WTC11 (cell line): Measurements from ENCODE around the gene PDIK1L.

Experiments used
- SP1 ChIP-seq: sonication (generic); formaldehyde crosslinking; conservative IDR thresholded peaks from 2 replicates; pipeline ENCODE4 v1.8.1; 2022; ENCODE audit warnings: missing genetic modification reagents
- TCF7 ChIP-seq: sonication (generic); formaldehyde crosslinking; IDR thresholded peaks from 2 replicates; pipeline ENCODE4 v1.8.0; 2022; ENCODE audit warnings: mild to moderate bottlenecking, low read depth, missing genetic modification reagents, moderate library complexity
- TF ChIP-seq, protein P1 (sequence below): fragments of 200-600 bp; IDR thresholded peaks from 2 replicates; pipeline ENCODE4 v1.8.0; 2022; ENCODE audit warnings: antibody characterized with exemption
- TF ChIP-seq, protein P2 (sequence below): sonication (generic); formaldehyde crosslinking; IDR thresholded peaks from 2 replicates; pipeline ENCODE4 v1.8.0; 2022; ENCODE audit warnings: mild to moderate bottlenecking, missing genetic modification reagents

DNA sequence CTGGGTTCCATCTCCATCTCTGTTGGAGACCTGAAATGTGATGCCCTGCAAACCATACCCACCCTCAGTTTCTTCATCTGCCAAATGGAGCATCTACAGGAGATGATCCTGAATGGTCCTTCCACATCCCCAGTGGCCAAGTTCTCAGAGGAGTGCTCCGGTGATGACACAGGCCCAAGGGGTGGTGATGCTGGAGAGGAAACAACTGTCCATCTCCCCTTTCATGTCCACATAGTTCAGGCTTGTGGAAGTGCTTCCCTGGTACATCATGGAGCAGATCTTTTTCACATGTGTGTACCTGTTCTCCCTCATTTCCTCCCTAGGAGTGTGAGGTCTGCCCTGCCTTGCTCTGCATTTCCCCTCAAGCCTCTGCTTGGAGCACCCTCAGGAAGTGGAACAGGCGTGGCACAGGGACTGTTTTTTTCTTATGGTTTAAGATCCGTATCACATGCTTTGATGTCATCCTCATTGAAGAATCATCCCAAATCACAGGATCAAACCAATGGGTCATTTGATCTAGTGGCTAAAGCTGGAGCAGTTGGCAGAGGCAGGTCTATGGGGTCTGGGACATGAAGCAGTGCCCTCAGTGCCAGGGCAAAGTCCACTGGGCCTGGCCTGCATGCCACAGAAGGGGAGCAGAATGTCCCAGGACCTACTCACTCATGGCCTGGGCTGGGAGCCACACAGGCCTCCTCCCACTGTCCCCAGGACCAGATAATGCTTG is 36.0 kb upstream of the PDIK1L start:
- TF ChIP-seq, protein P1, sequence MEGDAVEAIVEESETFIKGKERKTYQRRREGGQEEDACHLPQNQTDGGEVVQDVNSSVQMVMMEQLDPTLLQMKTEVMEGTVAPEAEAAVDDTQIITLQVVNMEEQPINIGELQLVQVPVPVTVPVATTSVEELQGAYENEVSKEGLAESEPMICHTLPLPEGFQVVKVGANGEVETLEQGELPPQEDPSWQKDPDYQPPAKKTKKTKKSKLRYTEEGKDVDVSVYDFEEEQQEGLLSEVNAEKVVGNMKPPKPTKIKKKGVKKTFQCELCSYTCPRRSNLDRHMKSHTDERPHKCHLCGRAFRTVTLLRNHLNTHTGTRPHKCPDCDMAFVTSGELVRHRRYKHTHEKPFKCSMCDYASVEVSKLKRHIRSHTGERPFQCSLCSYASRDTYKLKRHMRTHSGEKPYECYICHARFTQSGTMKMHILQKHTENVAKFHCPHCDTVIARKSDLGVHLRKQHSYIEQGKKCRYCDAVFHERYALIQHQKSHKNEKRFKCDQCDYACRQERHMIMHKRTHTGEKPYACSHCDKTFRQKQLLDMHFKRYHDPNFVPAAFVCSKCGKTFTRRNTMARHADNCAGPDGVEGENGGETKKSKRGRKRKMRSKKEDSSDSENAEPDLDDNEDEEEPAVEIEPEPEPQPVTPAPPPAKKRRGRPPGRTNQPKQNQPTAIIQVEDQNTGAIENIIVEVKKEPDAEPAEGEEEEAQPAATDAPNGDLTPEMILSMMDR = no peak
- TF ChIP-seq TCF7 = no peak
- TF ChIP-seq SP1 (CRISPR knock-in tag) = no peak
- TF ChIP-seq, protein P2, sequence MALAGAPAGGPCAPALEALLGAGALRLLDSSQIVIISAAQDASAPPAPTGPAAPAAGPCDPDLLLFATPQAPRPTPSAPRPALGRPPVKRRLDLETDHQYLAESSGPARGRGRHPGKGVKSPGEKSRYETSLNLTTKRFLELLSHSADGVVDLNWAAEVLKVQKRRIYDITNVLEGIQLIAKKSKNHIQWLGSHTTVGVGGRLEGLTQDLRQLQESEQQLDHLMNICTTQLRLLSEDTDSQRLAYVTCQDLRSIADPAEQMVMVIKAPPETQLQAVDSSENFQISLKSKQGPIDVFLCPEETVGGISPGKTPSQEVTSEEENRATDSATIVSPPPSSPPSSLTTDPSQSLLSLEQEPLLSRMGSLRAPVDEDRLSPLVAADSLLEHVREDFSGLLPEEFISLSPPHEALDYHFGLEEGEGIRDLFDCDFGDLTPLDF = no peak
